Spleen (tissue), 11 donors: ENCODE results near the gene EPHA4. TPM values are rescaled to one million over a fixed set of nuclear protein-coding genes. Genes with fewer than 3 reads are reported as not detected.

Source experiments
- DNase-seq: peaks from one replicate; pipeline ENCODE4 v3.0.0-alpha.2; 2020
- H3K27ac ChIP-seq, 8 donors: fragments of 200-600 bp; sonication (generic) in 7 of 8; 1 replicate in 4 of 8; 2 replicates in 4 of 8; pipeline versions ENCODE4 v1.5.0 to v1.8.0; 2016 to 2021; ENCODE audit warnings: inconsistent platforms in 4 of 8, mild to moderate bottlenecking in 4 of 8, moderate library complexity in 1 of 8
- H3K27me3 ChIP-seq, 7 donors: fragments of 200-600 bp; sonication (generic) in 6 of 7; replicated peaks in 1 of 7; 1 replicate in 4 of 7; 2 replicates in 3 of 7; pipeline versions ENCODE4 v1.5.0 to v1.8.0; 2016 to 2021; ENCODE audit warnings: inconsistent platforms in 3 of 7, mild to moderate bottlenecking in 1 of 7
- H3K36me3 ChIP-seq, 6 donors: fragments of 200-600 bp; sonication (generic) in 5 of 6; 1 replicate in 4 of 6; 2 replicates in 2 of 6; pipeline versions ENCODE4 v1.5.0 to v1.8.0; 2016 to 2021; ENCODE audit warnings: inconsistent platforms in 2 of 6
- H3K4me1 ChIP-seq, 6 donors: fragments of 200-600 bp; sonication (generic) in 5 of 6; 1 replicate in 3 of 6; 2 replicates in 3 of 6; pipeline versions ENCODE4 v1.5.0 to v1.8.0; 2016 to 2021; ENCODE audit warnings: inconsistent platforms in 3 of 6
- H3K4me3 ChIP-seq, 8 donors: fragments of 200-600 bp; sonication (generic) in 7 of 8; 1 replicate in 4 of 8; 2 replicates in 4 of 8; pipeline versions ENCODE4 v1.5.0 to v1.8.0; 2016 to 2021; ENCODE audit warnings: inconsistent platforms in 4 of 8, mild to moderate bottlenecking in 4 of 8, moderate library complexity in 2 of 8
- H3K9me3 ChIP-seq, 8 donors: fragments of 200-600 bp; sonication (generic) in 7 of 8; 1 replicate in 4 of 8; 2 replicates in 4 of 8; pipeline versions ENCODE4 v1.5.0 to v1.8.0; 2016 to 2021; ENCODE audit warnings: inconsistent platforms in 4 of 8
- POLR2A ChIP-seq, 3 donors: fragments of 450-650 bp; IDR thresholded peaks; one replicate each; pipeline ENCODE4 v1.5.1; 2017; ENCODE audit warnings: antibody characterized with exemption in 3 of 3, mild to moderate bottlenecking in 1 of 3
- POLR2AphosphoS5 ChIP-seq, 3 donors: sonication (generic); formaldehyde crosslinking; IDR thresholded peaks; one replicate each; pipeline ENCODE4 v1.5.1; 2017; ENCODE audit warnings: antibody characterized with exemption in 3 of 3
- WGBS, 5 donors: extraction: QIAGEN DNeasy Blood & Tissue Kit in 3 of 5; methylation state at CpG; one replicate each; pipeline versions ENCODE4 v1.1.5 to v1.1.7; 2013 to 2018; 5-methylcytosine and 5-hydroxymethylcytosine counted together
- intact Hi-C: fragments of 100-400 bp; cut with DNase I; formaldehyde crosslinking; loops from one replicate; pipeline ENCODE4 v1.15.0; 2023; ENCODE audit warnings: low total_unique reads
- polyA plus RNA-seq, 3 donors: library from polyadenylated mRNA; stranded (reverse); fragments of 200-250 nt; gene quantifications; one replicate each; pipeline ENCODE4 v1.2.1, GENCODE V29; 2013
- total RNA-seq, 7 donors: library from RNA; depleted of rRNA in 3 of 7; stranded (reverse); fragments of >200 nt in 3 of 7; fragmentation: NEBNext Ultra II Directional in 4 of 7; extraction: Animal tissue kit (Norgen Biotek cat#: 25700) in 4 of 7; gene quantifications; one replicate each; pipeline versions ENCODE4 v1.1.0 to v1.2.1, GENCODE V29; 2016 to 2021
- TF ChIP-seq, protein P1 (sequence below), 11 experiments: fragments of 200-600 bp in 7 of 11; fragments of 450-650 bp in 4 of 11; sonication (generic) in 4 of 11; IDR thresholded peaks in 8 of 11; conservative IDR thresholded peaks in 3 of 11; 1 replicate in 7 of 11; 2 replicates in 4 of 11; pipeline versions ENCODE4 v1.4.0 to v1.8.0; 2016 to 2021; ENCODE audit warnings: antibody characterized with exemption in 11 of 11, inconsistent platforms in 4 of 11, mild to moderate bottlenecking in 1 of 11
- donor health status: healthy with polysubstance abuse.
- donor health status: DM: no; HTN: no; CAD: no; lungs with moderate emphysema.
- donor health status: DM: no; HTN: no; CAD: no.
- donor health status: Bipolar disorder and iron deficiency.
- donor health status: healthy.
- donor health status: DM: no; HTN: no; CAD: no.
- donor health status: DM: yes; HTN: yes; CAD: no.

Gene EPHA4
- total and polyA plus RNA-seq, 10 donors: 0.80 to 21.0 (median 14.0) TPM

DNA sequence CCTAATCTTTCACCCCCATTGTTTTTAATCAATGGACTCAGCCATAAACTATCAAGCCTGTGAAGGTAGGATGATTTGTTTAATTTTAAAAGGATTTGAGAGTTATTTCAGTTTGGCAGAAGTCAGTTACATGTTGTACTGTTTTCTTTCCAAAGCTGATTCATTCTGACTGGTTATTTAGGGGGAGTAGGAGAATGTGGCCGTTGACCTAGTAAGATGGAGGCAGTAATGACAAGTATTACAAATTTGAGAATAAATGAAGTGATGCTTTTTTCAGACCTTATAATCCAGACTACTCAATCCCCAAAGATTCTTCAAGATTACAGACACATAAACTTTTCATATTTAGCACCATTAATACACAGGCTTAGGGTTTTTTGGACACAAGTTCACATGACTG, 4.3 kb downstream of the EPHA4 start:
- WGBS, 5 donors: 77 to 94% (median 93%) methylated on average over 1 of the region's 1 CpG
- Histone ChIP-seq H3K4me3 (no peak overlapping the region), H3K27ac (no peak overlapping the region), H3K27me3 (peaks cover 0 to 62% (median 27%) of the 10 kb centered on the region in 7 donors), H3K9me3 (no peaks in the 10 kb centered on the region), H3K4me1 (peaks cover 0 to 36% (median 25%) of the 10 kb centered on the region in 6 donors), H3K36me3 (peaks cover 0 to 7% (median 0%) of the 10 kb centered on the region in 6 donors)
- TF ChIP-seq POLR2A (IDR thresholded peaks at IDR 0.05) (no peak), POLR2AphosphoS5 (IDR thresholded peaks at IDR 0.05) (no peak)
- TF ChIP-seq, protein P1, sequence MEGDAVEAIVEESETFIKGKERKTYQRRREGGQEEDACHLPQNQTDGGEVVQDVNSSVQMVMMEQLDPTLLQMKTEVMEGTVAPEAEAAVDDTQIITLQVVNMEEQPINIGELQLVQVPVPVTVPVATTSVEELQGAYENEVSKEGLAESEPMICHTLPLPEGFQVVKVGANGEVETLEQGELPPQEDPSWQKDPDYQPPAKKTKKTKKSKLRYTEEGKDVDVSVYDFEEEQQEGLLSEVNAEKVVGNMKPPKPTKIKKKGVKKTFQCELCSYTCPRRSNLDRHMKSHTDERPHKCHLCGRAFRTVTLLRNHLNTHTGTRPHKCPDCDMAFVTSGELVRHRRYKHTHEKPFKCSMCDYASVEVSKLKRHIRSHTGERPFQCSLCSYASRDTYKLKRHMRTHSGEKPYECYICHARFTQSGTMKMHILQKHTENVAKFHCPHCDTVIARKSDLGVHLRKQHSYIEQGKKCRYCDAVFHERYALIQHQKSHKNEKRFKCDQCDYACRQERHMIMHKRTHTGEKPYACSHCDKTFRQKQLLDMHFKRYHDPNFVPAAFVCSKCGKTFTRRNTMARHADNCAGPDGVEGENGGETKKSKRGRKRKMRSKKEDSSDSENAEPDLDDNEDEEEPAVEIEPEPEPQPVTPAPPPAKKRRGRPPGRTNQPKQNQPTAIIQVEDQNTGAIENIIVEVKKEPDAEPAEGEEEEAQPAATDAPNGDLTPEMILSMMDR (IDR thresholded peaks at IDR 0.05 in 8 of 11, conservative IDR thresholded peaks at IDR 0.05 in 3 of 11): no peak
- no peak for DNase-seq
- intact Hi-C loops: no loop called here

DNA sequence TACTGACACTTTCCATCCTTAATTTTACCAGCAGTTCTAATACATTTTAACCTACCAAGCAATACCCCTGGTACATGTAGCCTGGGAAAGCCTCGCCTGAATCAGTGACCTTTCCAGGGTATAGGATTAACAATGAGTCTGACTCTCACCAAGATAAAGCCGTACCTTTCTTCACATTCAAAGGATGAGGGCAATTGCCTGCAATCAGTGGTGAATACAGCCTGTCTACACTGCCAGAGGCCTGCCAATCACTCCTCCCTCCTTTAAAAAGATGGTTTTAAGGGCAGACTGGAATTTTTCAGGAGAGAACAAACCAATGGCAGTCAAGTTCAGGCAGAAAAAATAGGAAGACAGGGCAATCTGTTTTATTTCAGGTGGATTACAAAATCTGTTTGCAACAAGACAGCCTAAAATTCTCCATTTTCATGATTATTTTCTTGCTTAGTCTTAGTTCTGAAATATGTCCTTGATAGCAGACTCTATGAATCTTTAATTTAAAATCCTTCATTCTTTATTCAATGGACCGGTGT, 4.8 kb downstream of the EPHA4 start:
- Histone ChIP-seq H3K36me3 (peaks cover 0 to 7% (median 0%) of the 10 kb centered on the region in 6 donors), H3K4me3 (no peak overlapping the region), H3K27me3 (peaks cover 0 to 57% (median 27%) of the 10 kb centered on the region in 7 donors), H3K9me3 (no peaks in the 10 kb centered on the region), H3K4me1 (peaks cover 0 to 30% (median 22%) of the 10 kb centered on the region in 6 donors), H3K27ac (no peak overlapping the region)
- intact Hi-C loops: no loop called here
- WGBS, 5 donors: 86 to 94% (median 93%) methylated on average over 3 of the region's 3 CpGs
- TF ChIP-seq, protein P1 (IDR thresholded peaks at IDR 0.05 in 8 of 11, conservative IDR thresholded peaks at IDR 0.05 in 3 of 11): no peak
- TF ChIP-seq POLR2A (IDR thresholded peaks at IDR 0.05): no peak
- no peak for TF ChIP-seq POLR2AphosphoS5 (IDR thresholded peaks at IDR 0.05)
- no peak for DNase-seq

DNA sequence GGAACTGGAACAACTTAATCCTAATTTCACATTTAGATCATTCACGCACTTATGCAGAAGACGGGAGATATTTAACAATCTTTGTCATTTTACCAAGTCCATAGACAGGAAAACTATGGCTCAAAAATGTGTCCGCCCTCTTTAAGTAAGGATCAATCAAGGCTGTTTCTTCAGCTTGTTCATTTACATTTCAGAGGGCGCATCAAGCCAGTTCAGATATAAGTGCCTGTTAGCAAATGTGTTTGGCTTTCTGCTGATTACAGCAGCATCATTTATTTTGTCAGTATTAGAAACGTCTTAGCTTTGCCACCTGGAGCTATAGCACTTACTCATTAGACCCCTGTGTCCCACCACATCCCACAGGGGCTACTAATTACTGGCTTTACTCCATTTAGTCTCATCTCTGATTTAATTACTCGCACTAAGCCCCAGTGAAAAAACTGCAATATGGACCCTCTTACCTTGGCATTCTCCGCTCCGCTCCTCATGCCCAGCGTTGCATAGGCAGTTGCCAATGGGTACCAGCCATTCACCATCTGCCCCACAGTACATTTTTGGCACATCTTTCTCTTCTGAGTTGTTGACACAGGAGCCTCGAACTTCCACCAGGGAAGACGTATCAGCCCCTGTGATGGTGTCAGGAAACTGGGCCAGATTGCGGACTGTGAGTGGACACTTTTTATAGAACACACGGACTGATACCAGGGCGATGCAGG, 8.7 kb downstream of the EPHA4 start:
- H3K36me3 ChIP-seq: peaks cover 0 to 7% (median 0%) of the 10 kb centered on the region in 6 donors
- H3K9me3 ChIP-seq: no peaks in the 10 kb centered on the region
- 93 to 96% (median 94%) methylated on average over 14 of the region's 14 CpGs for WGBS, 5 donors
- H3K27me3 ChIP-seq: peaks cover 0 to 18% (median 0%) of the 10 kb centered on the region in 7 donors
- no peak for TF ChIP-seq POLR2AphosphoS5 (IDR thresholded peaks at IDR 0.05)
- no peak for TF ChIP-seq POLR2A (IDR thresholded peaks at IDR 0.05)
- TF ChIP-seq, protein P1 (IDR thresholded peaks at IDR 0.05 in 8 of 11, conservative IDR thresholded peaks at IDR 0.05 in 3 of 11): no peak
- peaks cover 0 to 14% (median 7%) of the 10 kb centered on the region in 6 donors for H3K4me1 ChIP-seq
- DNase-seq: no peak
- no peak overlapping the region for H3K27ac ChIP-seq
- H3K4me3 ChIP-seq: no peak overlapping the region
- intact Hi-C loops: no loop called here

DNA sequence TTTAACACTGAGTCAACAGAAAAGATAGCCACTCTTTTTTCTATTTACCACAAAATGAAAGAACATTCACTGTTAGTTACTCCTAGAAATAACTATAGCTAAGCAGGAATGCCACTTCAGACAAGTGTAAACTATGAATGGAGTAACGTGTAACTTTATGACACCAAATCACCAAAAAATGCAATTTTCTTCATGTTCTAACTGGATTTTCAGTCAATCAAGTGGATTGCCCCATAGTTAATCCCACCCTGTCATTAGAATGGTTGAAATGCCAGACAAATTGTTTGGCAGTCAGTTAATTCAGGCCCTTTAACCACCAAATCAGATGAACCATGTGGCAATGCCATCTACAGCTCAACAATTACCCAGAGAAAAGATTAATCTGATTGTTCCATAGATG, 9.9 kb downstream of the EPHA4 start:
- Histone ChIP-seq H3K36me3 (peaks cover 0 to 7% (median 0%) of the 10 kb centered on the region in 6 donors), H3K9me3 (no peaks in the 10 kb centered on the region), H3K4me1 (peaks cover 0 to 14% (median 5%) of the 10 kb centered on the region in 6 donors), H3K27me3 (peaks cover 0 to 6% (median 0%) of the 10 kb centered on the region in 7 donors), H3K4me3 (no peak overlapping the region), H3K27ac (no peak overlapping the region)
- TF ChIP-seq, protein P1 (IDR thresholded peaks at IDR 0.05 in 8 of 11, conservative IDR thresholded peaks at IDR 0.05 in 3 of 11): no peak
- TF ChIP-seq POLR2A (IDR thresholded peaks at IDR 0.05): no peak
- TF ChIP-seq POLR2AphosphoS5 (IDR thresholded peaks at IDR 0.05): no peak
- DNase-seq: no peak
- intact Hi-C loops: no loop called here
- WGBS, 5 donors: 87 to 97% (median 94%) methylated on average over 1 of the region's 1 CpG
